Endodermal cell (in vitro differentiated cells): ENCODE data around the gene EVX1. TPM values are rescaled to one million over a fixed set of nuclear protein-coding genes. Genes with fewer than 3 reads are reported as not detected.

Source experiments
- DNase-seq: peaks from one replicate; pipeline ENCODE4 v3.0.0-alpha.2; 2017
- H3K27ac ChIP-seq: 2 replicates; pipeline ENCODE4 v1.5.1; 2013; ENCODE audit warnings: mild to moderate bottlenecking, low read depth, low read length, moderate library complexity
- H3K27me3 ChIP-seq: 2 replicates; pipeline ENCODE4 v1.6.1; 2013; ENCODE audit warnings: mild to moderate bottlenecking, low read length, moderate library complexity; ENCODE audit not compliant: insufficient read depth, control insufficient read depth, poor library complexity, severe bottlenecking
- H3K36me3 ChIP-seq: 2 replicates; pipeline ENCODE4 v1.7.0; 2013; ENCODE audit warnings: mild to moderate bottlenecking, low read length, moderate library complexity; ENCODE audit not compliant: control insufficient read depth, insufficient read depth
- H3K4me1 ChIP-seq: one replicate; pipeline ENCODE4 v1.7.0; 2013; ENCODE audit warnings: low read length; ENCODE audit not compliant: control insufficient read depth, insufficient read depth
- H3K4me3 ChIP-seq: 2 replicates; pipeline ENCODE4 v1.5.1; 2013; ENCODE audit warnings: mild to moderate bottlenecking, low read length, moderate library complexity
- H3K9ac ChIP-seq: 2 replicates; pipeline ENCODE4 v1.6.1; 2013; ENCODE audit warnings: mild to moderate bottlenecking, low read length, moderate library complexity; ENCODE audit not compliant: poor library complexity, severe bottlenecking; ENCODE audit errors: extremely low read depth
- H3K9me3 ChIP-seq: 2 replicates; pipeline ENCODE4 v1.6.1; 2013; ENCODE audit warnings: mild to moderate bottlenecking, low read length, moderate library complexity; ENCODE audit not compliant: control insufficient read depth
- H3K27ac Mint-ChIP-seq: 2 replicates; pipeline ENCODE4 v1.8.0; 2020; ENCODE audit warnings: mixed read lengths
- H3K27me3 Mint-ChIP-seq: 2 replicates; pipeline ENCODE4 v1.8.0; 2021; ENCODE audit warnings: mild to moderate bottlenecking, mixed read lengths; ENCODE audit not compliant: insufficient read depth
- H3K36me3 Mint-ChIP-seq: 2 replicates; pipeline ENCODE4 v1.8.0; 2020; ENCODE audit warnings: low read depth, mixed read lengths
- H3K4me1 Mint-ChIP-seq: 2 replicates; pipeline ENCODE4 v1.8.0; 2020; ENCODE audit warnings: mixed read lengths
- H3K4me3 Mint-ChIP-seq: 2 replicates; pipeline ENCODE4 v1.8.0; 2020; ENCODE audit warnings: mild to moderate bottlenecking, moderate library complexity, mixed read lengths
- H3K9me3 Mint-ChIP-seq: 2 replicates; pipeline ENCODE4 v1.8.0; 2020; ENCODE audit warnings: mild to moderate bottlenecking, mixed read lengths
- WGBS, 2 experiments: methylation state at CpG; one replicate each; pipeline versions ENCODE4 v1.1.5 to v1.1.7; 2013; ENCODE audit warnings: missing lambda C conversion rate in 2 of 2, mixed read lengths in 1 of 2; ENCODE audit not compliant: insufficient coverage in 1 of 2, insufficient read length in 1 of 2; 5-methylcytosine and 5-hydroxymethylcytosine counted together
- total RNA-seq, 2 donors: library from RNA; stranded (reverse); fragmentation: NEBNext Ultra II Directional in 1 of 2; extraction: Animal tissue kit (Norgen Biotek cat#: 25700) in 1 of 2; gene quantifications; 2 replicates in 1 of 2; 3 replicates in 1 of 2; pipeline ENCODE4 v1.2.1, GENCODE V29; 2021
- TF ChIP-seq, protein P1 (sequence below): fragments of 200-600 bp; sonication (generic); conservative IDR thresholded peaks from 2 replicates; pipeline ENCODE4 v1.5.0; 2021; ENCODE audit warnings: antibody characterized with exemption, mild to moderate bottlenecking

Gene EVX1
- total RNA-seq, 2 donors from 2014 or later = 4.9 to 10.7 TPM

DNA sequence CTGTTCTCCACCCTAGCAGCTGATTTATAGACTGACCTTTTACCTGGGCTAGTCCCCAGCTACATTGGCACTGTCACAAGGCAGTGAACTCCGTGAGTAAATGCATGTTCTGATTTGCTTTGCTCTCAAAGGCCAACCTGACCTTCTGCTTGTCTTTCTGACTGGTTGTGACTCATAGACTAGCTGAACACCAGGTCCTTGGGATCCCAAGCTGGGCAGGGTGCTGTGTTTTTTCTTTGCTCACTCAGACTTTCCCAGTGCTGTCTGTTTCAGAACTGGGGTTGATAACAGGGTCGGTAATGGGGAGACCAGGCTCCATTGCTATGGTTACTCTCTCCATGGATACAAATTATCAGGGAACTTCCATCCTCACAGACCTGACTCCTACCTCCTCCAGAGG is 35.0 kb downstream of the EVX1 start:
- Histone ChIP-seq H3K4me1 (no peaks in the 10 kb centered on the region), H3K36me3 (no peaks in the 10 kb centered on the region), H3K9ac (no peak overlapping the region), H3K27ac (no peak overlapping the region), H3K4me3 (no peak overlapping the region), H3K27me3 (no peaks in the 10 kb centered on the region), H3K9me3 (no peaks in the 10 kb centered on the region)
- H3K27me3 Mint-ChIP-seq = peaks cover 9% of the 10 kb centered on the region
- no peak for DNase-seq
- TF ChIP-seq, protein P1, sequence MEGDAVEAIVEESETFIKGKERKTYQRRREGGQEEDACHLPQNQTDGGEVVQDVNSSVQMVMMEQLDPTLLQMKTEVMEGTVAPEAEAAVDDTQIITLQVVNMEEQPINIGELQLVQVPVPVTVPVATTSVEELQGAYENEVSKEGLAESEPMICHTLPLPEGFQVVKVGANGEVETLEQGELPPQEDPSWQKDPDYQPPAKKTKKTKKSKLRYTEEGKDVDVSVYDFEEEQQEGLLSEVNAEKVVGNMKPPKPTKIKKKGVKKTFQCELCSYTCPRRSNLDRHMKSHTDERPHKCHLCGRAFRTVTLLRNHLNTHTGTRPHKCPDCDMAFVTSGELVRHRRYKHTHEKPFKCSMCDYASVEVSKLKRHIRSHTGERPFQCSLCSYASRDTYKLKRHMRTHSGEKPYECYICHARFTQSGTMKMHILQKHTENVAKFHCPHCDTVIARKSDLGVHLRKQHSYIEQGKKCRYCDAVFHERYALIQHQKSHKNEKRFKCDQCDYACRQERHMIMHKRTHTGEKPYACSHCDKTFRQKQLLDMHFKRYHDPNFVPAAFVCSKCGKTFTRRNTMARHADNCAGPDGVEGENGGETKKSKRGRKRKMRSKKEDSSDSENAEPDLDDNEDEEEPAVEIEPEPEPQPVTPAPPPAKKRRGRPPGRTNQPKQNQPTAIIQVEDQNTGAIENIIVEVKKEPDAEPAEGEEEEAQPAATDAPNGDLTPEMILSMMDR = no peak
- H3K9me3 Mint-ChIP-seq = peaks cover 4% of the 10 kb centered on the region
- no peaks in the 10 kb centered on the region for H3K4me1 Mint-ChIP-seq
- no peak overlapping the region for H3K4me3 Mint-ChIP-seq
- H3K36me3 Mint-ChIP-seq = no peaks in the 10 kb centered on the region
- 94 to 100% methylated on average over 2 of the region's 2 CpGs for WGBS, 2 experiments
- H3K27ac Mint-ChIP-seq = no peak overlapping the region

DNA sequence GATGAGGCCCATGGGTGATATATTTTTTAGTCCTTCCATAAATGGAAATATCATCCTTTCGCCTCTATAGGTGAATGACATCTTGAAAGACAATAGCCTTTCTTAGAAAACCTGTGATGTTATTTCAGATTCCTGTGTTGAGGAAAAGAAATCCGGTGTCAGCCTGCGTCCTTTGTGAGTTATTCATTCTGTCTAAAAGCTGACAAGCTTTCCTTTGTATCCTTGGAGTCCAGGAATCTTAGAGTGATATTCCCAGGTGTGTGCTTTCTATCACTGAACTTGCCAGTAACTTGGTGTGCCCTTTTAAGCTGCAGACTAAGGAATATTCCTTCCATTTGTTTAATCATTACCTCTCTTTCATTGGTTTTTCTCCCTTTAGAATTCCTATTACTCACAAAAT is 41.0 kb downstream of the EVX1 start:
- WGBS, 2 experiments = 80 to 93% methylated on average over 2 to 3 of the region's 3 CpGs
- Mint-ChIP-seq H3K4me3 (no peak overlapping the region), H3K27ac (no peak overlapping the region)

DNA sequence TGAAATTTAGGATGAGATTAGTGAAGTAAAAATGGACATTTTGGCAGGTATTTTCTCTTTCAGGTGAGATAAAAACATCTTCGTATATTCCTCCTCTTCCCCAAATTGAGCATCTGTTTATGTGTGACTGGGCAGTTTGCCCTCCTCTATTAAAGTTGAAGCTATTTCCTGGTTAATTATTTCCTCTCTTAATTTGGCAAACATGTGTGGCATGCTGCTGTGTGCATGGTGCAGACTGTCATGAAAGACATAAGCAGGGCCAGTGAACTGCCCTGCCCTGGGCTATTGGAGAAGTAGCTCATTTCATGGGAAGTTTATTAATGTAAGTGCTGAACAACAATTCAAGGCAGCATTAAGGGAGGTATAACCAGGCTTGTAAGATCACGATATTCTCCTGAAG is 52.6 kb downstream of the EVX1 start:
- no peak for DNase-seq
- Mint-ChIP-seq H3K4me1 (no peaks in the 10 kb centered on the region), H3K27ac (no peak overlapping the region), H3K36me3 (no peaks in the 10 kb centered on the region), H3K9me3 (peaks cover 5% of the 10 kb centered on the region), H3K4me3 (no peak overlapping the region), H3K27me3 (peaks cover 10% of the 10 kb centered on the region)
- Histone ChIP-seq H3K4me1 (no peaks in the 10 kb centered on the region), H3K27ac (no peak overlapping the region), H3K27me3 (no peaks in the 10 kb centered on the region), H3K9ac (no peak overlapping the region), H3K9me3 (no peaks in the 10 kb centered on the region), H3K4me3 (no peak overlapping the region), H3K36me3 (no peaks in the 10 kb centered on the region)
- WGBS, 2 experiments = 91 to 100% methylated on average over 2 of the region's 2 CpGs
- TF ChIP-seq, protein P1 = no peak

More for the DNA sequence above, 41.0 kb downstream of the EVX1 start:
- Histone ChIP-seq H3K9ac (no peak overlapping the region), H3K4me1 (no peaks in the 10 kb centered on the region), H3K27me3 (no peaks in the 10 kb centered on the region), H3K4me3 (no peak overlapping the region), H3K9me3 (no peaks in the 10 kb centered on the region), H3K27ac (no peak overlapping the region), H3K36me3 (no peaks in the 10 kb centered on the region)
- Mint-ChIP-seq H3K27me3 (peaks cover 21% of the 10 kb centered on the region), H3K36me3 (no peaks in the 10 kb centered on the region), H3K4me1 (no peaks in the 10 kb centered on the region), H3K9me3 (peaks cover 1% of the 10 kb centered on the region)
- TF ChIP-seq, protein P1 = no peak
- no peak for DNase-seq
